GM21786 (cell line): ENCODE results near the gene CCDC127.
"Not testable (repeated sequence)": the region's sequence is repeated elsewhere in the genome, so short reads cannot be mapped to it uniquely, and the experiment has no call there.

ENCODE experiments used
- ATAC-seq: cut with Tn5 transposase; IDR thresholded peaks from one replicate; pipeline ENCODE4 v1.9.1; 2021; ENCODE audit not compliant: unreplicated experiment

The CCDC127 gene

DNA sequence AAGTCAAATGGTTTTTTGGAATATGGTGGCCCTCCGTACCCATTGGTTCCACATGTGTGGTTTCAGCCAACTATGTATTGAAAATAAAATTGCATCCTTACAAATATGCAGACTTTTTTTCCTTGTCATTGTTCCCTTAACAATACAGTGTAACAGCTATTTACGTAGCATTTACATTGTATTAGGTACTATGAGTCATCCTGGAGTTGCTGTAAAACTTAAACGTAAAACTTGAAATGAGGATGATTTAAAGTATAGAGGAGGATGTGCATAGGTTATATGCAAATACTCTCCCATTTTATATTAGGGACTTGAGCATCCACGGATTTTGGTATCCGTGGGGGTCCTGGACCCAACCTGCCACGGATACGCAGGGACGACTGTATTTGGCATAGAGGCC lies 16.5 kb upstream of the CCDC127 start:
- no peak for ATAC-seq

DNA sequence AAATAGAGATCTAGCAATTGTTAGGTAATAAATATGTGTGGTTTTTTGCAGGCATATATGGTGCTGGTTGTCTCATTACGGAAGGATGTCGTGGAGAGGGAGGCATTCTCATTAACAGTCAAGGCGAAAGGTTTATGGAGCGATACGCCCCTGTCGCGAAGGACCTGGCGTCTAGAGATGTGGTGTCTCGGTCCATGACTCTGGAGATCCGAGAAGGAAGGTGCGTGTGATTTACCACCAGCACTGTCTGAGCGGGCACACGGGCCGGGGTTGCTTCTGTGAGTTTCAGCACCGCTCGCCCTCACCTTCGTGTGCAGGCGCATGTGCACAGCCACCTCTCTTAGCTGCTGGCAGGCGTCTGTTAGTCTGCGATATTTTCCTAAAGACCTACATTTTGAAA lies 15.5 kb upstream of the CCDC127 start:
- ATAC-seq = not testable (repeated sequence)

DNA sequence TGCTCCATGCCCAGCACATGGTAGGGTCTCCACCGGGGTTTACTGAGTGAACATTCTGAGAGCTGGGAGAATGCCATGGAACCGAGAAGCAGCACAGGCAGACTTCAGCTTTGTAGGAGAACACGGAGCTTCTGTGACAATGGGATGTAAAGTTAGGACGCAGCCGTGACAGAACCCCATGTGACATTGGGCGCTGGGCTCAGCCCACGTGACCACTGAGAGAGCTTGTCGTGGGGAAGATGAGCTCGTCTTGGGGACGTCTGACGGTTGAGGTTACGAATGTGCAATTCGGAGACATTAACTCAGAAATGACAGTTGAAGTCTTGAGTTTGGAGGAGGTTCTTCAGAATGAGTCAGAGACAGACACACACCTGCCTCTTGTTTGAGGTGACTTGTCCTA lies 13.7 kb upstream of the CCDC127 start:
- ATAC-seq = no peak

DNA sequence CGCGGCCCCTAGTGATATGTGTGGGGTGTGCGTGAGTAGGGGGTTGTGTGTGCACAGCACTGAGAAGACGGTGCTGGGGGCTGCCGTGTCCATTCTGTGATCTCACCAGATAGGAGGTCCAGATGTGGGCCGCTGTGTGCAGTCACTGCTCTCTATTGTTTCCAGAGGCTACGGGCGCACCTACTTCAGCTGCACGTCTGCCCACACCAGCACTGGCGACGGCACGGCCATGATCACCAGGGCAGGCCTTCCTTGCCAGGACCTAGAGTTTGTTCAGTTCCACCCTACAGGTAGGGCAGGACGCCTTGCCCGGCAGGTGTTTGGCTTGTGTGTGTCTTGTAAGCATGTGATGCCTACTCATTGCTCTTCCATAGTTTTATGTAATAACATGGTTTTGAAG lies 12.8 kb upstream of the CCDC127 start:
- ATAC-seq = no peak

DNA sequence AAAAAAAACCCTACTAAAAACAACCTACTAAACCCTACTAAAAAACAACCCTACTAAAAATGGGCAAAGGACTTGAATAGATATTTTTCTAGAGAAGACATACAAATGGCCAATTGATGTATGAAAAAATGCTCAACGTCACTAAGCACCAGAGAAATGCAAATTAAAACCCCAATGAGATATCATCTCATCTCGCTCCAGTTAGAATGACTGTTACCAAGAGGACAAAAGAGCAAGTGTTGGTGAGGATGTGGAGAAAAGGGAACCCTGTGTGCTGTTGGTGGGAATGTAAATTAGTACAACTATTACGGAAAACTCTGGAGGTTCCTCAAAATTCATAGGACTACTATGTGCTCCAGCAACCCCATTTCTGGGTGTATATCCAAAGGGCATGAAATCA lies 10.9 kb upstream of the CCDC127 start:
- ATAC-seq = no peak

DNA sequence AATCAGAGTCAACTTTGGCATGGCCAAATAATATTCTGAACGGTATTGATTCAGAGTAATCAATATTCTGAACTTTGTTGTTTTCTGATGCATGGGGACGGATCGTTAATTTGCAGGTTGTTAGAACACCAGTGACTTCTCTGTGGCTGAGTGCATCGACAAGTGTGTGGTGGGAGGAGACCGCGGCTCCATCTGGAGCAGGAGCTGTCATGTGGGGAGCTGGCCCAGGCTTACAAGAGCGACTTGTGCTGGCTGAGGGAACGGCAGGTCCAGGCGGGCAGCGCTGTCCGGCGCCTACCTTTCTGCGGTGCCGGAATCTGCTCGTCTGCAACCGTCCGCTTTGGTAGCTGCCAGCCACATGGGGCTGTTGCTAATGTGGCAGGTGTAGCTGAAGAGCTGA lies 9.4 kb upstream of the CCDC127 start:
- not testable (repeated sequence) for ATAC-seq

DNA sequence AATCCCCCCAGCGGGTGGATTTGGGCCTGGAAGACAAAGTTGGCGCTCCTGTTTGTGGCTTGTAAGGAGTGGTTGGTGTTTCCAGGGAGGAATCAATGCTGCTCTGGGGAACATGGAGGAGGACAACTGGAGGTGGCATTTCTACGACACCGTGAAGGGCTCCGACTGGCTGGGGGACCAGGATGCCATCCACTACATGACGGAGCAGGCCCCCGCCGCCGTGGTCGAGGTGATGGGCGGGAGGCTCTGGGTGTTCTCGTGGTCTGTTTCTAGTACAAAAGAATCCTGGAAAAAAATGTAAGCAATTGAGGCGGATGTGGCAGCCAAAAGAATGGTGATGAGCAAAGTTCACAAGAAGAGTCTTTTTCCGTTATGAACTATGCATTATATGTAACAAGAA lies 7.4 kb upstream of the CCDC127 start:
- ATAC-seq = no peak

DNA sequence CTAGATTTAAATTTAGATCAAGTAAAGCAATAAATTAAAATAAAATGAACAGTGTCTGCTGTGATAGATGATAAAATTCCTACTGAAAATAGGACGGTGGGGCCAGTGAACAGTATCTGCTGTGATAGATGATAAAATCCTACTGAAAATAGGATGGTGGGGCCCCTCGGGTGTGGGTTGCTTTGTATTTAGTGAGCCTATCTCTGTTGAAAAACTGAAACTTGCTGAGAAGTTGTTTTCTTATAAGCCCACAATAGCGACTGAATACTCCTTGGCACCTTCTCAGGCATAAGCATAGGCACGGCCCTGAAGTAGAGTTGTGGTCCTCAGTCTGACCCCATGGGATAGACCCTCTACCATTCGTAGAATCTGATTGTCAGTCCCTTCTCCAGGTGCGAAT lies 5.8 kb upstream of the CCDC127 start:
- ATAC-seq = no peak

DNA sequence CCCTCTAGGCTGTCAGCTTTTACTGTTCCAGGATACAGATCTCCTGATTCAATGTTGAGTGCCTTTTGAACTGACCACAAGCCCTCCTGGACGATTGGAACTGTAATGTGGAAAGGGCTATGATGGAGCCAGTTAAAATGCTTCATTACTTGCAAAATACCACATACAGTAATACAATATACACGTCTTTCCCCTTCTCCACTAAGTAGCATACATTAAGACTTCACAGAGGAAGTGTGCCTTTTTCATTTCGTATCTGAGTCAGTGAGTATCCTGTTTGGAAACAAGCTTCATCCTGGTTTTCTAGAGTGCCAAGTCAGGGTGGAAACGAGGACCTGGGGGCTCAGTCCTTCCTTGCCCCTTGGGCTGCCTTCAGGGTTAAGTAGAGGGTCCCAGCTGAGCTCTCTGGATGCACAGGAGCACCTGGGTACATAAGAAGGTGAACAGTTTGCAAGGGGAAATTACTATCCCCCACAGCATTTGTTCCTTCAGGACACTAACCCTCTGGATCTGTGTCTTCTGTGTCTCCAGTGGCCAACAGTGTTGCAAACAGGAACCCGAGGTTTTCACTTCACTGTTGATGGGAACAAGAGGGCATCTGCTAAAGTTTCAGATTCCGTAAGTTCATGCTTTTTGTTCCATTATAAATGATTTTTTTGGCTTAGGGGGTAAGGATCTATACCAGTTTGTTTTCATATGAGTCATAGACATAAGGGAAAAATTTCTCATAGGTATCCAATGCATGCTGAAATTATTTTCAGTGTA lies 5.2 kb upstream of the CCDC127 start:
- not testable (repeated sequence) for ATAC-seq

DNA sequence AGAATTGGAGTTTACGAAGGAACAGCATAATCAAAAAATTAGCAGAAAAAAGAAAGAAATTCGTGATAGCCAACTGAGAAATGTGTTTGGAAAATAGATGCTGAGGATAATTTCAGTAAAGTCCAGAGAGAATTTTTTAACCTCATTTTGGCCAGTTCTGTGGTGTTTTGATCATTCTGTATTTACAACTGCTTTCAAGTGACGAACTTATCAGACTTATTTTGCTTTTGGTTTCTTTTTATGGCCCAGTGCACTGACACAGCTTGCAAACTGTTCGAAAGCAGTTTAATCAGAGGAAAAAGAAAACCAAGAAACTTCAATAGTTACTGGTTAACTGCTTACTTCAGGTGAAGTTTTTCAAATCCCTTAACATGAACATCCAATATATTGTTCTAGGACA lies 2.0 kb upstream of the CCDC127 start:
- ATAC-seq = peak; percentile 34

DNA sequence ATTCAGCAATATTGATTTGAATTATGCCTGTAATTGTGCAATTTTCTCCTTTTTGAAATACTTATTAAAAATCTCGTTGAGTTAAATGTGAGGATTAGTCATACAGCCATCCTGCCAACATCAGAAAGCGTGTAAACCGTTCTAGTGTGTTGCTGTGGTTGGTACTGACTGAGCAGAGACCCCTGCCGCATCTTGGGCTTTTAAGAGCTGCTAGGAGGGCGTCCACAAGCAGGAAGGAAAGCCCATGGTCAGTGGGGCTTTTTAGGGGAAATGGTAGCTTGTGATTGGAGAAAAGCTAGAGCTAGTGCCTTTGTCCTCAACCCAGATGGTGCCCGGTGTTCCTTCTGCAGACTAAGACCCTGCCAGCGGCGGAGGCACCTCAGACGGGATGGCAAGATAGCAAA lies 1.5 kb upstream of the CCDC127 start:
- ATAC-seq = no peak

DNA sequence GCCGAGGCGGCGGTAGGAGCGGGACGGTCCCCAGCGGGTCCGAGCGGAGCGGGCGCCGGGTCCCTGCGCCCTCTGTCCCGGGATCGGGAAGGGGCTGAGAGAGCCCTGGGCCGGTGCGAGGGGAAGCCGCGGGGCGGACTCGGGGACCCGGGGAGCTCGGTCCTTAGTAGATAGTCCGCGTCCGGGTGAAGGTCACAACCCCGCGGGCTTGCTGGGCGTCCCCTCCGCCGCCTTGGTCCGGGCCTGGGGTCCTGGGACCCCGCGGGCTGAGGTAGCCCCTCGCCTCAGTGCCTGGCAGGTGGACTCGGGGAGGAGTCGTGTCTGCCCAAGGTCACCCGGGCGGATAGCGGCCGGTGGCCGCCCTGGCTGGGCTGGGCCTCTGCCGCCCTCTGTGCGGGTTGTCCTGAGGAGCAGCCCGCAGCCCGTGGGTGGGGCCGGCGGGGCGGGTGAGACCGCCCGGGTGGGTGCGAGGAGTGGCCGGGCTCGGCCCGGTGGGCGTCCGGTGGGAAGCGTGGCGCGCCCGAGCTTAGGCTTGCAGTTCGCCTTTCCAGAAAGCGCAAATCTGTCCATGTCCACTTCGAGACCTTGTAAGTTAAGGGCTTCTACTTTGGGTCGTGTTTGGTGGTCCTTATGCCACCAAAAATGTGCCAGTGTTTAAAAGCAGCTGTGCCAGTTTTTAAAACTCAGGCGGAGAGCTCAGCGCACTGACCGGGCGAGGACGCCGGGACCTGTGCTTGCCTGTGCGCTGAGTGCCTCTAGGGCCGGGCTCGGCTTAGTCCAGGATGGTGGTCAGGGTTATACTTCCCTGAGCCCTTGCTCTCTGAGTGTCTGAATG lies 721 bp upstream of the CCDC127 start:
- ATAC-seq = peak; percentile 25

DNA sequence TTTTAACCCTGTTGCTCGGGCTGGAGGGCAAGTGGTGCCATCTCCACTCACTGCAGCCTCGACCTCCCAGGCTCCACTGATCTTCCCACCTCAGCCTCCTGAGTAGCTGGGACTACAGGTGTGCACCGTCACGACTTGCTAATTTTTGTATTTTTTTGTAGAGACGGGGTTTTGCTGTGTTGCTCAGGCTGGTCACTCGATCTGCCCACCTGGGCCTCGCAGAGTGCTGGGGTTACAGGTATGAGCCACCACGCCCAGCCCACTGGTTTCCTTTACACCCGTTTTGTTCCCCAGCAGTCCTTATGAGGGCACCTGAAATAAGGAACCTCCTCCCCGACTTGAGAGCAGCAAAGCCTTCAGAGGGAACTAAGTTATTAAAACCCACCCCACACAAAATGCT lies 1.9 kb downstream of the CCDC127 start:
- ATAC-seq = not testable (repeated sequence)

DNA sequence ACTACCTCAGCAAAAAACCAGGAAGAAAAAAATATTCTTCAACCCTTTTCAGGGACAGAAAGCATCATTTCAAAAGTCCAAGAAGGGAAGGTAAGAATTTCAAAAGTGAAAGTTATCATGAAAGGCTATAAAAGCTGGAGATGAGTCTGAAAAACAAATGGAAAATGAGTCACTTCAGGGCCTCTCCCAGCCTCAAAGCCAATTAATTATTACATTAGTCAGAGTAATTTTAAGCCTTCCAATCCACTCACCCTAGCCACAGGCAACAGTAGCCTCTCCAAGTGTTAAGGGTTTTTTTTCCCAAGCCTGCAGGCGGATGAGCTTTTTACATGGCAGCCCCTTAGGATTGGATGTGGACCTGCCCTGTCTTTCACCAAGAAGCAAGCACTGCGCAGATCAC lies 2.7 kb downstream of the CCDC127 start:
- ATAC-seq = not testable (repeated sequence)

DNA sequence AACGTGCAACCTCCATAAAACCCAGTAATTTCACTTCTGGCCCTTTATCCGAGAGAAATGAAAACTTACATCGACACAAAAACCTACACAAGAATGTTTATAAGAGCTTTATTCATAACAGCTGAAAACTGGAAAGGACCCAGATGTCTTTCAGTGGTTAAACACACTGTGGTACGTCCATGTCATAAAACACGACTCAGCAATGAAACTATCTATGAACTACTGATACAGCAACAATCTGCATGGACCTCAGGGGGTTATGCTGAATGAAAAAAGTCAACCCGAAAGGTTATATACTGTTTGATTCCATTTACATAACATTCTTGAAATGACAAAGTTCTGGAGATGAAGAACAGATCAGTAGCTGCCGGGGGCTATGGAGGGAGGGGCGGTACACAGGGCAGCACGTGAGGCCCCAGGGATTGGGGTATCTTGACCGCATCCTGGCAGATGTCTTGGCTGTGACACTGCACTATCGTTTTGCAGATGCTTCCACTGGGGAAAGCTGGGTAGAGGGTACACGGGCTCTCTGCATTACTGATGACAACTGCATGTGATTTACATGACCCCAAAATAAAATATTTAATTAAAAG lies 4.1 kb downstream of the CCDC127 start:
- ATAC-seq = no peak

DNA sequence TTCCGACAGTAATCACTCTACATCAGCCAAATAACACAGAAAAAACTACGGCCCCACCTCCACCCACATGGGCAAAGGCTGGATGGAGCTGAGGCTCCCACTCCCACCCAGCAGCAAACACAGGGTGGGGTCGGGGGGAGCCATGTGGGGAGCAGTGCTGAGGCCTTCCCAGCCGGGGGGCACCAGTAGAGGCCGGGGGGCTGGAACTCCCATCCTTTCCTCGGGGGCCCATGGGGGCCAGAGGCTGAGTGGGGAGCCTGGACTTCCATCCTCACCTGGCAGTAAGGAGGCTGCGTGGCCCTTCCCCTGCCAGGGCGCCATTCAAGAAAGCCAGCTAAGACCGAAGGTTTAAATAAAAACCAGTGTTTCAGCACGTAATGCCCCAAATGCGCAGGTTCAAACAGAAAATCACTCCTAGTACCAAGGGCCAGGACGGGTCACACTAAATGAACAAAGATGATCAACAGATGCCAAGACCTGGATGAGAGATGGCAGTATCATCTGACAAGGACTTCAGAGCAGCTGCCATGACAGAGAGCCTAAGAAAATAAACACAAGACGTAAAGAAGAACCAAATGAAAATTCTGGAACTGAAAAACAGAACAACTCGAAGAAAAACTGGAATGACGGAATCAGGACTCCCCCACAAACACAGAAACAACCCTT lies 9.4 kb downstream of the CCDC127 start:
- ATAC-seq = no peak

DNA sequence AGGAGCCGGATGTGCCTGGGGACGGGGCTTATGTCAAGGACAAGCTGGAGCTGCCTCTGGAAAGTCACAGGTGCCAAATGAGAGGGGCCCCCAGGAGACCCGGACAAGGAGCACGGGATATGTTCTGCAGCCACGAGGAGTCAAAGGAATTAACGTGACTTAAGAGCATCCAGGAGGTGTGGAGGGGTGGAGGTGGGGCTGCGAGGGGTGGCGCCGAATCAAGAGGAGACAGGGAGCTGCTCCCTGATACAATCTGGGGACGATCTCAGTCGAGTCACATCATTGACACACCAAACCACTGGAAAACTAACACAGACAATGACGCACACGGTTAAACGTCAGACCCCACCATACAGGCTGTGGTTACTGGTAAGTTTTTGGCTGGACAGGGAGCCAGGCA lies 10.4 kb downstream of the CCDC127 start:
- ATAC-seq = no peak

DNA sequence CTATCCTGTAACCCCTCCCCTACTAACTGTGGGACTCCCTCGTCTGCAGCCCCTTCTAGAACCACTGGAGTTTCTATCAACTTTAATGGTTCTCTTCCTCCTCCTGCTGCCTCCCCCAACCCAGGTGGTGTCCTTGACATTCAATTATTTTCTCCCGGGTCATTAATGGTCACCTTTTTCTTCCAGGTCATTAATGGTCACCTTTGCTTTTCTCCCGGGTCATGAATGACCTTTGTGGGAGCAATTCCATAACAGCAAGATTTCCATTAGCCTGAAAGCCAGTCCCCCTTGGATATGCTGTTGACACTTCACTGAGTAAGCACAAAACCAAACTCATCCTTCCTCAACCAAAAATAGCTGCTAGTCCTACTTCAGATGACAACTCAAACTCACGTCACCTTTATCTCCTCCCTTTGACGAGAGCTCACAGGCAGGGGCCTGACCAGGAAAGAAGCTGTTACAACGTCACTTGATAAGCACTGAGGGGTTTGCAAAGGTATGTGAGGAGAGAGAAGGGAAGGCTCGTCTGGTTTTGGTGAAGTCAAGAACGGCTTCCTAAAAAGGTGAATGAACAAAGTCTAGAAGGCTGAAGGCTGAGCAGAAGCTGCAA lies 10.9 kb downstream of the CCDC127 start:
- ATAC-seq = no peak

DNA sequence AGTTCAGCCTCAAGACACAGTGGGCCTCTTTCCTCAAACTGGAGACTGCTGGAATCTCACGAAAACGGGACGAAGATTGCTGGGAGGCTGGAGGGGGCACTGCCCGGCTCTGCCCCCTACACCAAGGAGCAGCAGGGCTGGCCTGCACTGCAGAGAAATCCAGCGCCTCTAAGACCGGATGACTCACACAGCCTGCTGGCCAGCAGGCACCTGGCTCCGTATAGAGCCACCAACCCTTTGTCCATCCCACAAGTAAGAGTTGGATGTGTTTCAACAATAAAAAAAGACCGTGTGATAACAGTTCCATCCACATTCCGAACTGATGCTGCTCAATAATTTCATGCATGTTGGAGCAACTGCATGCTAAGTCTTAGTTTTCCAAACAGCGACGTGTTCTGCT lies 11.5 kb downstream of the CCDC127 start:
- ATAC-seq = no peak

DNA sequence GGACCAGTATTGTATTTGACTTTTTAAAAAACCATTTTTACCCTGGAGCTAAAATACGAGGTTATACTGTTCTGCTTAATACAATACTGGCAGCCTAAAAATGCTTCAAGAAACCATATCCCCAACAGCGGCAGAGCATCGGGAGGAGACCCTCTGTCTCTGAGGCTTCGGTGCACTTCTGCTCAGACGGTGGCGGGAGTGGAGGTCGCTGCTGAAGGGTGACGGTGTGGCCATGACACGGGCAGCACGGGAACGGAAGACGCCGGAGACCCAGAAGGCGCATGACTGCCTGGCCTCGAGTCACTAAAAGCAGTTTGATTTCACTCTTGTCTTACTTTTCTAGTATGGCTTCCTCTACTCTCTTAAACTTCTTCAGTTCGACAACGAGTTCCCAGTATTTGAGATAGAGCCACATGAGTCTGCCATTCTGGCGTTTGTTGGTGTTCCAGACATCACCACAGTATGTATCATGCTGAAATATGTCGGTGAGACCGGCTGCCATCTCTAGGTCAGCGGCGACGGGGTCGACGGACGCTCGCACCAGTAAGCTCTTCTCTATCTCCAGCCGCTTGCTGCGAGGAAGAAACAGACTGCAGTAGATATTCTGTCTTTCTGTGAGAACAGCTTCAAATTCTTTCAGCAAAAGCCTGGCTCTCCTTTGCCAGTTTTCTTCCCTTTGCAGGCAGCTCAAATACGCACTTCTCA lies 12.8 kb downstream of the CCDC127 start:
- no peak for ATAC-seq
